ENCODE data around the gene SIRT3. TPM values are rescaled to one million over a fixed set of nuclear protein-coding genes. Genes with fewer than 3 reads are reported as not detected.

Gene SIRT3
- total RNA-seq, 1 donor = 10.4 TPM

GRCh38 chr11:270451-271318, 34.5 kb upstream of the SIRT3 start:
- DNase-seq (ENCODE audit: low read depth) = no peak
- H3K4me3 ChIP-seq (ENCODE audit: low read depth, low read length) = no peak overlapping the region
- no peak for TF ChIP-seq CTCF (IDR thresholded peaks at IDR 0.05; ENCODE audit: insufficient read depth, low read depth, low read length)

- peak overlapping the region; percentile 38 for H3K4me3 ChIP-seq (ENCODE audit: low read depth, low read length)
- no peak for TF ChIP-seq CTCF (IDR thresholded peaks at IDR 0.05; ENCODE audit: insufficient read depth, low read depth, low read length)
- peak; percentile 64 for DNase-seq (ENCODE audit: low read depth)
Measured at GRCh38 chr11:269146-269890, 33.2 kb upstream of the SIRT3 start.

GRCh38 chr11:268716-269145, 32.6 kb upstream of the SIRT3 start:
- peak; percentile 86 for DNase-seq (ENCODE audit: low read depth)
- H3K4me3 ChIP-seq (ENCODE audit: low read depth, low read length) = peak overlapping the region; percentile 38

GRCh38 chr11:267491-267994, 31.4 kb upstream of the SIRT3 start:
- H3K4me3 ChIP-seq (ENCODE audit: low read depth, low read length) = no peak overlapping the region
- no peak for TF ChIP-seq CTCF (IDR thresholded peaks at IDR 0.05; ENCODE audit: insufficient read depth, low read depth, low read length)
- DNase-seq (ENCODE audit: low read depth) = no peak

GRCh38 chr11:266676-267439, 30.7 kb upstream of the SIRT3 start:
- DNase-seq (ENCODE audit: low read depth) = peak; percentile 19
- no peak for TF ChIP-seq CTCF (IDR thresholded peaks at IDR 0.05; ENCODE audit: insufficient read depth, low read depth, low read length)
- no peak overlapping the region for H3K4me3 ChIP-seq (ENCODE audit: low read depth, low read length)

- TF ChIP-seq CTCF (IDR thresholded peaks at IDR 0.05; ENCODE audit: insufficient read depth, low read depth, low read length) = no peak
- no peak overlapping the region for H3K4me3 ChIP-seq (ENCODE audit: low read depth, low read length)
- DNase-seq (ENCODE audit: low read depth) = no peak
Measured at GRCh38 chr11:261624-262023, 25.5 kb upstream of the SIRT3 start.
